Spleen (tissue), 7 donors: ENCODE data around the gene GPR85.
"Not testable (repeated sequence)": the region's sequence is repeated elsewhere in the genome, so short reads cannot be mapped to it uniquely, and the experiment has no call there.

Experiments used
- POLR2AphosphoS5 ChIP-seq, 3 donors: sonication (generic); formaldehyde crosslinking; IDR thresholded peaks; one replicate each; pipeline ENCODE4 v1.5.1; 2017; ENCODE audit warnings: antibody characterized with exemption in 3 of 3
- TF ChIP-seq, protein P1 (sequence below), 11 experiments: fragments of 200-600 bp in 7 of 11; fragments of 450-650 bp in 4 of 11; sonication (generic) in 4 of 11; IDR thresholded peaks in 8 of 11; conservative IDR thresholded peaks in 3 of 11; 1 replicate in 7 of 11; 2 replicates in 4 of 11; pipeline versions ENCODE4 v1.4.0 to v1.8.0; 2016 to 2021; ENCODE audit warnings: antibody characterized with exemption in 11 of 11, inconsistent platforms in 4 of 11, mild to moderate bottlenecking in 1 of 11
- donor health status: DM: no; HTN: no; CAD: no; lungs with moderate emphysema.
- donor health status: DM: no; HTN: no; CAD: no.
- donor health status: DM: no; HTN: no; CAD: no.

DNA sequence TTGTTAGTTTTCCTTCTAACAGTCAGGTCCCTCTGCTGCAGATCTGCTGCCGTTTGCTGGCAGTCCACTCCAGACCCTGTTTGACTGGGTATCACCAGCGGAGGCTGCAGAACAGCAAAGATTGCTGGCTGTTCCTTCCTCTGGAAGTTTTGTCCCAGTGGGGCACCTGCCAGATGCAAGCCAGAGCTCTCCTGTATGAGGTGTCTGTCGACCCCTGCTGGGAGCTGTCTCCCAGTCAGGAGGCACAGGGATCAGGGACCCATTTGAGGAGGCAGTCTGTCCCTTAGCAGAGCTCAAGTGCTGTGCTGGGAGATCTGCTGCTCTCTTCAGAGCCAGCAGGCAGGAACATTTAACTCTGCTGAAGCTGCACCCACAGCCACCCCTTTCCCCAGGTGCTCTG is 32.4 kb downstream of the GPR85 start:
- TF ChIP-seq, protein P1, sequence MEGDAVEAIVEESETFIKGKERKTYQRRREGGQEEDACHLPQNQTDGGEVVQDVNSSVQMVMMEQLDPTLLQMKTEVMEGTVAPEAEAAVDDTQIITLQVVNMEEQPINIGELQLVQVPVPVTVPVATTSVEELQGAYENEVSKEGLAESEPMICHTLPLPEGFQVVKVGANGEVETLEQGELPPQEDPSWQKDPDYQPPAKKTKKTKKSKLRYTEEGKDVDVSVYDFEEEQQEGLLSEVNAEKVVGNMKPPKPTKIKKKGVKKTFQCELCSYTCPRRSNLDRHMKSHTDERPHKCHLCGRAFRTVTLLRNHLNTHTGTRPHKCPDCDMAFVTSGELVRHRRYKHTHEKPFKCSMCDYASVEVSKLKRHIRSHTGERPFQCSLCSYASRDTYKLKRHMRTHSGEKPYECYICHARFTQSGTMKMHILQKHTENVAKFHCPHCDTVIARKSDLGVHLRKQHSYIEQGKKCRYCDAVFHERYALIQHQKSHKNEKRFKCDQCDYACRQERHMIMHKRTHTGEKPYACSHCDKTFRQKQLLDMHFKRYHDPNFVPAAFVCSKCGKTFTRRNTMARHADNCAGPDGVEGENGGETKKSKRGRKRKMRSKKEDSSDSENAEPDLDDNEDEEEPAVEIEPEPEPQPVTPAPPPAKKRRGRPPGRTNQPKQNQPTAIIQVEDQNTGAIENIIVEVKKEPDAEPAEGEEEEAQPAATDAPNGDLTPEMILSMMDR (IDR thresholded peaks at IDR 0.05 in 8 of 11, conservative IDR thresholded peaks at IDR 0.05 in 3 of 11) = not testable (repeated sequence)
- not testable (repeated sequence) for TF ChIP-seq POLR2AphosphoS5 (IDR thresholded peaks at IDR 0.05)
